ENCODE data around the gene SH2D1B.
A peak's percentile ranks its signal among the peaks of the same experiment; 100 is the strongest.
"Not testable (repeated sequence)": the region's sequence is repeated elsewhere in the genome, so short reads cannot be mapped to it uniquely, and the experiment has no call there.

The SH2D1B gene

GRCh38 chr1:162357681-162358266, 54.2 kb downstream of the SH2D1B start:
- Histone ChIP-seq H3K27ac (ENCODE audit: low read length) (no peak overlapping the region), H3K4me3 (ENCODE audit: low read length) (no peak overlapping the region), H3K27me3 (ENCODE audit: insufficient read depth, low read length) (no peaks in the 10 kb centered on the region), H3K9me3 (ENCODE audit: insufficient read depth, low read depth, low read length) (no peaks in the 10 kb centered on the region), H3K36me3 (ENCODE audit: insufficient read depth, low read depth, low read length) (peaks cover 22% of the 10 kb centered on the region), H3K9ac (ENCODE audit: low read depth, low read length) (no peak overlapping the region), H3K4me1 (ENCODE audit: insufficient read depth, low read length) (peaks cover under 1% of the 10 kb centered on the region; the same call in 1 of the 2 replicates)

- Histone ChIP-seq H3K9ac (ENCODE audit: low read depth, low read length) (peak overlapping the region; percentile 15; the same call in 1 of the 2 replicates), H3K27ac (ENCODE audit: low read length) (no peak overlapping the region), H3K36me3 (ENCODE audit: insufficient read depth, low read depth, low read length) (peaks cover 11% of the 10 kb centered on the region), H3K4me3 (ENCODE audit: low read length) (no peak overlapping the region), H3K9me3 (ENCODE audit: insufficient read depth, low read depth, low read length) (no peaks in the 10 kb centered on the region), H3K27me3 (ENCODE audit: insufficient read depth, low read length) (no peaks in the 10 kb centered on the region), H3K4me1 (ENCODE audit: insufficient read depth, low read length) (peaks cover 2% of the 10 kb centered on the region; the same call in 1 of the 2 replicates)
Observed at GRCh38 chr1:162353702-162354101, 58.2 kb downstream of the SH2D1B start.

GRCh38 chr1:162353078-162353477, 58.9 kb downstream of the SH2D1B start:
- H3K4me1 ChIP-seq (ENCODE audit: insufficient read depth, low read length), result peaks cover 2% of the 10 kb centered on the region; the same call in 1 of the 2 replicates

GRCh38 chr1:162351874-162352273, 60.1 kb downstream of the SH2D1B start:
- H3K36me3 ChIP-seq (ENCODE audit: insufficient read depth, low read depth, low read length); H3K4me3 ChIP-seq (ENCODE audit: low read length); H3K4me1 ChIP-seq (ENCODE audit: insufficient read depth, low read length): not testable (repeated sequence)

More at GRCh38 chr1:162353078-162353477, 58.9 kb downstream of the SH2D1B start:
- H3K4me3 ChIP-seq (ENCODE audit: low read length), result no peak overlapping the region
- H3K9me3 ChIP-seq (ENCODE audit: insufficient read depth, low read depth, low read length), result no peaks in the 10 kb centered on the region
- H3K27ac ChIP-seq (ENCODE audit: low read length), result no peak overlapping the region
- H3K9ac ChIP-seq (ENCODE audit: low read depth, low read length), result 0 out of 2 replicates have a peak overlapping the region, but pooled peaks have one; percentile 15
- H3K36me3 ChIP-seq (ENCODE audit: insufficient read depth, low read depth, low read length), result peaks cover 9% of the 10 kb centered on the region
- no peaks in the 10 kb centered on the region for H3K27me3 ChIP-seq (ENCODE audit: insufficient read depth, low read length)

GRCh38 chr1:162351246-162351842, 60.6 kb downstream of the SH2D1B start:
- H3K36me3 ChIP-seq (ENCODE audit: insufficient read depth, low read depth, low read length), result peaks cover 9% of the 10 kb centered on the region
- peaks cover 2% of the 10 kb centered on the region; the same call in 1 of the 2 replicates for H3K4me1 ChIP-seq (ENCODE audit: insufficient read depth, low read length)
- no peak overlapping the region for H3K9ac ChIP-seq (ENCODE audit: low read depth, low read length)
- no peaks in the 10 kb centered on the region for H3K27me3 ChIP-seq (ENCODE audit: insufficient read depth, low read length)
- no peak overlapping the region for H3K27ac ChIP-seq (ENCODE audit: low read length)
- H3K4me3 ChIP-seq (ENCODE audit: low read length), result no peak overlapping the region
- H3K9me3 ChIP-seq (ENCODE audit: insufficient read depth, low read depth, low read length), result no peaks in the 10 kb centered on the region

More at GRCh38 chr1:162351874-162352273, 60.1 kb downstream of the SH2D1B start:
- not testable (repeated sequence) for H3K9ac ChIP-seq (ENCODE audit: low read depth, low read length); H3K27me3 ChIP-seq (ENCODE audit: insufficient read depth, low read length); H3K27ac ChIP-seq (ENCODE audit: low read length); H3K9me3 ChIP-seq (ENCODE audit: insufficient read depth, low read depth, low read length)

GRCh38 chr1:162349635-162350330, 62.2 kb downstream of the SH2D1B start:
- Histone ChIP-seq H3K9me3 (ENCODE audit: insufficient read depth, low read depth, low read length) (no peaks in the 10 kb centered on the region), H3K27me3 (ENCODE audit: insufficient read depth, low read length) (no peaks in the 10 kb centered on the region), H3K9ac (ENCODE audit: low read depth, low read length) (no peak overlapping the region), H3K27ac (ENCODE audit: low read length) (no peak overlapping the region), H3K4me1 (ENCODE audit: insufficient read depth, low read length) (peaks cover 2% of the 10 kb centered on the region; the same call in 1 of the 2 replicates), H3K36me3 (ENCODE audit: insufficient read depth, low read depth, low read length) (no peaks in the 10 kb centered on the region), H3K4me3 (ENCODE audit: low read length) (no peak overlapping the region)

GRCh38 chr1:162347281-162347680, 64.7 kb downstream of the SH2D1B start:
- H3K27me3 ChIP-seq (ENCODE audit: insufficient read depth, low read length), result no peaks in the 10 kb centered on the region
- no peak overlapping the region for H3K9ac ChIP-seq (ENCODE audit: low read depth, low read length)
- H3K9me3 ChIP-seq (ENCODE audit: insufficient read depth, low read depth, low read length), result no peaks in the 10 kb centered on the region
- no peaks in the 10 kb centered on the region for H3K36me3 ChIP-seq (ENCODE audit: insufficient read depth, low read depth, low read length)
- H3K4me3 ChIP-seq (ENCODE audit: low read length), result no peak overlapping the region
- H3K4me1 ChIP-seq (ENCODE audit: insufficient read depth, low read length), result no peaks in the 10 kb centered on the region
- H3K27ac ChIP-seq (ENCODE audit: low read length), result no peak overlapping the region
